GM19467 (cell line): Measurements from ENCODE around the gene SESN3.
A peak's percentile ranks its signal among the peaks of the same experiment; 100 is the strongest.
"Not testable (repeated sequence)": the region's sequence is repeated elsewhere in the genome, so short reads cannot be mapped to it uniquely, and the experiment has no call there.

ENCODE experiments used
- ATAC-seq: cut with Tn5 transposase; IDR thresholded peaks from one replicate; pipeline ENCODE4 v1.9.1; 2021; ENCODE audit warnings: mild to moderate bottlenecking, moderate library complexity; ENCODE audit not compliant: unreplicated experiment

SESN3 gene

GRCh38 chr11:95154514-95154913 lies 76.5 kb downstream of the SESN3 start:
- no peak for ATAC-seq

- no peak for ATAC-seq
Observed at GRCh38 chr11:95153857-95154246, 77.2 kb downstream of the SESN3 start.

GRCh38 chr11:95152876-95153856 lies 77.8 kb downstream of the SESN3 start:
- no peak for ATAC-seq

- peak; percentile 85 for ATAC-seq
Observed at GRCh38 chr11:95150956-95151684, 79.9 kb downstream of the SESN3 start.

- ATAC-seq = no peak
Observed at GRCh38 chr11:95149651-95150364, 81.2 kb downstream of the SESN3 start.

GRCh38 chr11:95148938-95149337 lies 82.1 kb downstream of the SESN3 start:
- ATAC-seq = no peak

GRCh38 chr11:95148406-95148805 lies 82.6 kb downstream of the SESN3 start:
- no peak for ATAC-seq

- ATAC-seq = no peak
Observed at GRCh38 chr11:95147364-95147905, 83.6 kb downstream of the SESN3 start.

GRCh38 chr11:95145430-95146060 lies 85.5 kb downstream of the SESN3 start:
- no peak for ATAC-seq

GRCh38 chr11:95144313-95145235 lies 86.4 kb downstream of the SESN3 start:
- ATAC-seq = no peak

GRCh38 chr11:95143106-95143681 lies 87.8 kb downstream of the SESN3 start:
- ATAC-seq = no peak

GRCh38 chr11:95142431-95142830 lies 88.6 kb downstream of the SESN3 start:
- no peak for ATAC-seq

- no peak for ATAC-seq
Observed at GRCh38 chr11:95140397-95141033, 90.5 kb downstream of the SESN3 start.

GRCh38 chr11:95138448-95138847 lies 92.6 kb downstream of the SESN3 start:
- ATAC-seq = no peak

- no peak for ATAC-seq
Observed at GRCh38 chr11:95137299-95137698, 93.7 kb downstream of the SESN3 start.

GRCh38 chr11:95136747-95137146 lies 94.3 kb downstream of the SESN3 start:
- not testable (repeated sequence) for ATAC-seq

GRCh38 chr11:95135880-95136279 lies 95.1 kb downstream of the SESN3 start:
- ATAC-seq = no peak

- no peak for ATAC-seq
Observed at GRCh38 chr11:95135155-95135554, 95.8 kb downstream of the SESN3 start.

- ATAC-seq = no peak
Observed at GRCh38 chr11:95134491-95134890, 96.5 kb downstream of the SESN3 start.
